RWPE2 (cell line): ENCODE data around the gene METTL15.

ENCODE experiments used
- ATAC-seq: fragments of 200-7000 bp; cut with Tn5 transposase; 3 replicates; pipeline ENCODE4 v1.9.1; 2021; ENCODE audit warnings: low read depth
- DNase-seq: peaks from one replicate; pipeline ENCODE4 v3.0.0-alpha.2; 2020; ENCODE audit warnings: low spot score
- H3K27ac ChIP-seq: fragments of 450-650 bp; 2 replicates; pipeline ENCODE4 v1.5.1; 2017; ENCODE audit warnings: mild to moderate bottlenecking; ENCODE audit not compliant: poor library complexity, severe bottlenecking
- H3K27me3 ChIP-seq: fragments of 250-450 bp; sonication (Bioruptor Pico); 2 replicates; pipeline ENCODE4 v1.5.1; 2021; ENCODE audit warnings: mild to moderate bottlenecking, moderate library complexity; ENCODE audit not compliant: insufficient read depth, poor library complexity, severe bottlenecking
- H3K36me3 ChIP-seq: fragments of 250-450 bp; sonication (Bioruptor Pico); 2 replicates; pipeline ENCODE4 v1.5.1; 2020; ENCODE audit warnings: low read depth, mild to moderate bottlenecking, moderate library complexity
- H3K4me1 ChIP-seq: fragments of 250-450 bp; sonication (Bioruptor Pico); 2 replicates; pipeline ENCODE4 v1.5.1; 2021; ENCODE audit warnings: mild to moderate bottlenecking, moderate library complexity; ENCODE audit not compliant: insufficient read depth, poor library complexity, severe bottlenecking
- H3K4me3 ChIP-seq: fragments of 250-450 bp; sonication (Bioruptor Pico); 2 replicates; pipeline ENCODE4 v1.5.1; 2021; ENCODE audit warnings: mild to moderate bottlenecking, moderate library complexity; ENCODE audit not compliant: severe bottlenecking
- H3K9me3 ChIP-seq: fragments of 250-450 bp; sonication (Bioruptor Pico); 2 replicates; pipeline ENCODE4 v1.5.1; 2021; ENCODE audit warnings: mild to moderate bottlenecking, moderate library complexity; ENCODE audit not compliant: severe bottlenecking
- CTCF ChIP-seq: fragments of 450-650 bp; IDR thresholded peaks from one replicate; pipeline ENCODE4 v1.5.1; 2017; ENCODE audit warnings: mild to moderate bottlenecking, moderate library complexity; ENCODE audit not compliant: poor library complexity, severe bottlenecking

Gene METTL15

GRCh38 chr11:28342716-28343115 is 234.5 kb downstream of the METTL15 start:
- Histone ChIP-seq H3K27ac (peak overlapping the region; percentile 33), H3K36me3 (no peaks in the 10 kb centered on the region), H3K27me3 (no peaks in the 10 kb centered on the region), H3K4me1 (peaks cover 15% of the 10 kb centered on the region), H3K4me3 (no peak overlapping the region), H3K9me3 (peaks cover 6% of the 10 kb centered on the region)
- ATAC-seq (no peak), DNase-seq (no peak)
- no peak for TF ChIP-seq CTCF

GRCh38 chr11:28343304-28344233 is 235.4 kb downstream of the METTL15 start:
- ATAC-seq, result peak; percentile 81
- H3K9me3 ChIP-seq, result peaks cover 5% of the 10 kb centered on the region
- no peak overlapping the region for H3K4me3 ChIP-seq
- no peaks in the 10 kb centered on the region for H3K36me3 ChIP-seq
- TF ChIP-seq CTCF, result no peak
- H3K27ac ChIP-seq, result peak overlapping the region; percentile 33
- H3K27me3 ChIP-seq, result no peaks in the 10 kb centered on the region
- no peak for DNase-seq
- H3K4me1 ChIP-seq, result peaks cover 15% of the 10 kb centered on the region

GRCh38 chr11:28346209-28346608 is 238.0 kb downstream of the METTL15 start:
- TF ChIP-seq CTCF, result no peak
- no peaks in the 10 kb centered on the region for H3K36me3 ChIP-seq
- H3K27me3 ChIP-seq, result no peaks in the 10 kb centered on the region
- H3K9me3 ChIP-seq, result no peaks in the 10 kb centered on the region
- no peak overlapping the region for H3K4me3 ChIP-seq
- peaks cover 15% of the 10 kb centered on the region for H3K4me1 ChIP-seq
- peak overlapping the region; percentile 29 for H3K27ac ChIP-seq
- peak; percentile 67 for ATAC-seq
- no peak for DNase-seq

GRCh38 chr11:28346721-28347120 is 238.5 kb downstream of the METTL15 start:
- Histone ChIP-seq H3K27me3 (no peaks in the 10 kb centered on the region), H3K4me1 (peaks cover 15% of the 10 kb centered on the region), H3K9me3 (no peaks in the 10 kb centered on the region), H3K27ac (peak overlapping the region; percentile 29), H3K36me3 (no peaks in the 10 kb centered on the region), H3K4me3 (no peak overlapping the region)
- ATAC-seq (0 out of 3 replicates have a peak, but pooled peaks have one; percentile 35), DNase-seq (no peak)
- no peak for TF ChIP-seq CTCF

- no peak for DNase-seq
- ATAC-seq, result no peak
- Histone ChIP-seq H3K9me3 (no peaks in the 10 kb centered on the region), H3K4me3 (no peak overlapping the region), H3K4me1 (peaks cover 15% of the 10 kb centered on the region), H3K27me3 (no peaks in the 10 kb centered on the region), H3K27ac (no peak overlapping the region), H3K36me3 (no peaks in the 10 kb centered on the region)
- TF ChIP-seq CTCF, result no peak
Measured at GRCh38 chr11:28347371-28347770, 239.2 kb downstream of the METTL15 start.
